HFF-Myc (cell line): ENCODE data around the gene PTPRM.

ENCODE experiments used
- DNase-seq: peaks from one replicate; pipeline ENCODE4 v3.0.0-alpha.2; 2011; ENCODE audit warnings: low read depth; ENCODE audit errors: extremely low read depth
- H3K4me3 ChIP-seq: replicated peaks from 2 replicates; pipeline ENCODE4 v1.5.1; 2011; ENCODE audit warnings: low read depth, mild to moderate bottlenecking, control low read depth, low read length
- TF ChIP-seq, protein P1 (sequence below): IDR thresholded peaks from 2 replicates; pipeline ENCODE4 v1.5.1; 2012; ENCODE audit warnings: mild to moderate bottlenecking, low read depth, low read length, control low read depth; ENCODE audit errors: missing control alignments

The PTPRM gene

GRCh38 chr18:8416212-8417019 is 849.3 kb downstream of the PTPRM start:
- TF ChIP-seq, protein P1, sequence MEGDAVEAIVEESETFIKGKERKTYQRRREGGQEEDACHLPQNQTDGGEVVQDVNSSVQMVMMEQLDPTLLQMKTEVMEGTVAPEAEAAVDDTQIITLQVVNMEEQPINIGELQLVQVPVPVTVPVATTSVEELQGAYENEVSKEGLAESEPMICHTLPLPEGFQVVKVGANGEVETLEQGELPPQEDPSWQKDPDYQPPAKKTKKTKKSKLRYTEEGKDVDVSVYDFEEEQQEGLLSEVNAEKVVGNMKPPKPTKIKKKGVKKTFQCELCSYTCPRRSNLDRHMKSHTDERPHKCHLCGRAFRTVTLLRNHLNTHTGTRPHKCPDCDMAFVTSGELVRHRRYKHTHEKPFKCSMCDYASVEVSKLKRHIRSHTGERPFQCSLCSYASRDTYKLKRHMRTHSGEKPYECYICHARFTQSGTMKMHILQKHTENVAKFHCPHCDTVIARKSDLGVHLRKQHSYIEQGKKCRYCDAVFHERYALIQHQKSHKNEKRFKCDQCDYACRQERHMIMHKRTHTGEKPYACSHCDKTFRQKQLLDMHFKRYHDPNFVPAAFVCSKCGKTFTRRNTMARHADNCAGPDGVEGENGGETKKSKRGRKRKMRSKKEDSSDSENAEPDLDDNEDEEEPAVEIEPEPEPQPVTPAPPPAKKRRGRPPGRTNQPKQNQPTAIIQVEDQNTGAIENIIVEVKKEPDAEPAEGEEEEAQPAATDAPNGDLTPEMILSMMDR, result no peak
- H3K4me3 ChIP-seq, result no peak overlapping the region
- DNase-seq, result no peak

GRCh38 chr18:8422391-8422790 is 855.3 kb downstream of the PTPRM start:
- TF ChIP-seq, protein P1, result no peak
- DNase-seq, result no peak
- no peak overlapping the region for H3K4me3 ChIP-seq

DNA sequence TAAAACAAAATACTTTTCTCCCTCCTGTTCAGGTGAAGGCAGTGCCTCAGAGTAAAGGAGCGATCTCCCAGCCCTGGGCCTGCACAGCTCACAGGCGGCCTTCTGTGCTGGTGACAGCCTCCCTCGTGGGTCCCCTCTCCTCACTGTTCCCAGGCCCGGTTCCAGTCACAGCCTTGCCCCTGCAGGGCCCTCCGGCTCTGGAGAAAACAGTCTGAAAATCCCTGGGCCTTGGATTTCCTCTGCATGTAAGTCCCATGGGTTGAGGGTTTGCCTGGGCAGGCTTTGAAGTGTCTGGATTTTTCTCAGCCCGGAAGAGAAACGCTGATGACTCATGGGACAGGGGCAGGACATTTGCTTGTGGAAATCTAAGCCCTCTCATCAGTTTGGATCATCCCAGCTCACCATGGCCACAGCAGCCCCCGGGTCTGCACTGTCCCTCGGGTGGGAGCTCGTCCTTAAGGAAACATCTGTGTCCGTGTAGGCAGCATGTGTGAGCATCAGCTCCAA is 856.0 kb downstream of the PTPRM start:
- H3K4me3 ChIP-seq, result no peak overlapping the region
- peak; percentile 26 for DNase-seq
- TF ChIP-seq, protein P1, result no peak

- no peak overlapping the region for H3K4me3 ChIP-seq
- TF ChIP-seq, protein P1, result no peak
- no peak for DNase-seq
Observed at GRCh38 chr18:8424481-8424880, 857.4 kb downstream of the PTPRM start.

DNA sequence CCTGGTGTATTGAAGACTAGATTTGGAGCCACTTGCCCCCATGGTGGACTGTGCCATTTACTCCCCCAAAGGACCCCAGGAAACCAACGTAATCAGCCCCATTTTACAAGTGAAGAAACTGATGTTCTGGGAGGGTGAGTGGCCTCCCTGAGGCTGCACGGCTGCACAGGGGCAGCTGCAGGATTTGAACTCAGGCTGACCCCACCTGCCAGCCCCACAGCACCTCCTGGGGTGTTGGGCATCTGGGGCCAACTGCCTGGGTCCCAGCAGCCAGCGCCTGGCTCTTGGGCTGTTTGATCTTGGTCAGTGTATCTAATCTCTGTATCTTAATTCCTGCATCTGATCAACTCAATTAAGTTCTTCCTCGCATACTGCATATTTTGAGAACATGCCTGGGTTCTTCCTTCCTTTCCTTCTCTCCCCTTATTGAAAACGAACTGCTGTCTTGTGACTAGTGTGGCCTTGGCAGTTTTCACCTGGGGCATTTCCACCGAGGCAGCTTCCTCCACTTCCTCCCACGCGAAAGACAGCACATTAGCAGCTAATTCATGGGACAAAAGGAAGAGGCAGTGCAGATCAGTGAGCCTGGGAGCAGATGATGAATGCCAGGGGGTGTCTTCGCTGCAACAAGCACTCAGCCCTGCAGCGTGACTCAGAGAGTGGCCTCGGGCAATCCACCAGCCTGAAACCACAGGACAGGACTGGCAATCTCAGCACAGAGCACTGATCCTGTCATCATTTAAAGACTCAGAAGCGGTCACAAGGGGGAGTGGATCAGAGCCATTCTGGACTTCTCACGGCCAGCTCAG is 858.0 kb downstream of the PTPRM start:
- H3K4me3 ChIP-seq, result no peak overlapping the region
- TF ChIP-seq, protein P1, result no peak
- DNase-seq, result peak; percentile 49

GRCh38 chr18:8426401-8426800 is 859.3 kb downstream of the PTPRM start:
- no peak overlapping the region for H3K4me3 ChIP-seq
- TF ChIP-seq, protein P1, result peak; percentile 43
- no peak for DNase-seq
